Smooth muscle cell (in vitro differentiated cells): ENCODE data around the gene FOXP1. TPM values are rescaled to one million over a fixed set of nuclear protein-coding genes. Genes with fewer than 3 reads are reported as not detected.

ENCODE experiments used
- DNase-seq: peaks from one replicate; lab custom pipeline; 2025; ENCODE audit not compliant: unreplicated experiment; lab: John Stamatoyannopoulos, UW
- H2AFZ ChIP-seq: fragments of 200-600 bp; sonication (generic); 2 replicates; pipeline ENCODE4 v1.6.0; 2016; ENCODE audit warnings: antibody characterized with exemption, low read depth, mild to moderate bottlenecking
- H3F3A ChIP-seq: fragments of 200-600 bp; sonication (generic); 2 replicates; pipeline ENCODE4 v1.6.0; 2017; ENCODE audit warnings: antibody characterized with exemption, low read depth
- H3K27ac ChIP-seq: fragments of 200-600 bp; sonication (generic); 2 replicates; pipeline ENCODE4 v1.5.1; 2016; ENCODE audit warnings: low read depth, mild to moderate bottlenecking
- H3K27me3 ChIP-seq: fragments of 200-600 bp; sonication (generic); 2 replicates; pipeline ENCODE4 v1.6.1; 2016; ENCODE audit warnings: low read depth, mild to moderate bottlenecking
- H3K36me3 ChIP-seq: fragments of 200-600 bp; sonication (generic); 2 replicates; pipeline ENCODE4 v1.5.1; 2016; ENCODE audit warnings: low read depth
- H3K4me1 ChIP-seq: fragments of 200-600 bp; sonication (generic); 2 replicates; pipeline ENCODE4 v1.5.1; 2016; ENCODE audit warnings: low read depth
- H3K4me2 ChIP-seq: fragments of 200-600 bp; sonication (generic); 2 replicates; pipeline ENCODE4 v1.6.0; 2016; ENCODE audit warnings: mild to moderate bottlenecking
- H3K4me3 ChIP-seq: fragments of 200-600 bp; sonication (generic); 2 replicates; pipeline ENCODE4 v1.5.1; 2016; ENCODE audit warnings: mild to moderate bottlenecking
- H3K79me2 ChIP-seq: fragments of 200-600 bp; sonication (generic); 2 replicates; pipeline ENCODE4 v1.6.0; 2016; ENCODE audit warnings: low read depth, mild to moderate bottlenecking
- H3K9ac ChIP-seq: fragments of 200-600 bp; sonication (generic); 2 replicates; pipeline ENCODE4 v1.6.0; 2016; ENCODE audit warnings: low read depth
- H3K9me3 ChIP-seq: fragments of 200-600 bp; sonication (generic); replicated peaks from 2 replicates; pipeline ENCODE4 v1.5.1; 2016; ENCODE audit warnings: low read depth
- H4K20me1 ChIP-seq: fragments of 200-600 bp; sonication (generic); 2 replicates; pipeline ENCODE4 v1.6.0; 2016; ENCODE audit warnings: low read depth
- CTCF ChIP-seq: fragments of 200-600 bp; sonication (generic); IDR thresholded peaks from 2 replicates; pipeline ENCODE4 v1.5.1; 2017; ENCODE audit warnings: borderline replicate concordance, mild to moderate bottlenecking, antibody characterized with exemption; ENCODE audit not compliant: insufficient read depth, poor library complexity, severe bottlenecking
- WGBS: methylation state at CpG from one replicate; pipeline ENCODE4 v1.1.7; 2016; ENCODE audit warnings: low lambda C conversion rate; 5-methylcytosine and 5-hydroxymethylcytosine counted together
- polyA plus RNA-seq: library from polyadenylated mRNA; unstranded; fragments of >200 nt; fragmentation: Nextera tagmentation; extraction: Ambion mirVana; gene quantifications from 2 replicates; pipeline ENCODE4 v1.2.1, GENCODE V29; 2016
- total RNA-seq: library from RNA; depleted of rRNA; stranded (reverse); fragments of >200 nt; gene quantifications from 2 replicates; pipeline ENCODE4 v1.2.3, GENCODE V29; 2014

The FOXP1 gene
- total and polyA plus RNA-seq, 2 experiments from 2014 or later: 40.9 to 68.0 TPM

- Histone ChIP-seq H3F3A (no peaks in the 10 kb centered on the region), H3K27ac (no peak overlapping the region), H3K4me1 (no peaks in the 10 kb centered on the region), H3K79me2 (no peaks in the 10 kb centered on the region), H3K36me3 (no peaks in the 10 kb centered on the region), H2AFZ (no peak overlapping the region), H4K20me1 (peaks cover 60% of the 10 kb centered on the region), H3K4me2 (no peak overlapping the region), H3K9ac (no peak overlapping the region), H3K9me3 (no peaks in the 10 kb centered on the region), H3K27me3 (no peaks in the 10 kb centered on the region), H3K4me3 (no peak overlapping the region)
- 95% methylated on average over 13 of the region's 13 CpGs for WGBS
- no peak for TF ChIP-seq CTCF
- no peak for DNase-seq
Observed at GRCh38 chr3:71031914-71032521, 551.5 kb downstream of the FOXP1 start.

- peaks cover 66% of the 10 kb centered on the region for H4K20me1 ChIP-seq
- no peaks in the 10 kb centered on the region for H3K9me3 ChIP-seq
- no peak overlapping the region for H3K4me3 ChIP-seq
- 100% methylated on average over 1 of the region's 1 CpG for WGBS
- H2AFZ ChIP-seq: no peak overlapping the region
- no peak for DNase-seq
- H3K27ac ChIP-seq: no peak overlapping the region
- H3K4me2 ChIP-seq: no peak overlapping the region
- H3K9ac ChIP-seq: no peak overlapping the region
- H3K79me2 ChIP-seq: no peaks in the 10 kb centered on the region
- H3F3A ChIP-seq: no peaks in the 10 kb centered on the region
- H3K36me3 ChIP-seq: no peaks in the 10 kb centered on the region
- no peak for TF ChIP-seq CTCF
- no peaks in the 10 kb centered on the region for H3K4me1 ChIP-seq
- H3K27me3 ChIP-seq: no peaks in the 10 kb centered on the region
Observed at GRCh38 chr3:71031181-71031580, 552.3 kb downstream of the FOXP1 start.

- H3K79me2 ChIP-seq: no peaks in the 10 kb centered on the region
- H3F3A ChIP-seq: no peaks in the 10 kb centered on the region
- no peak overlapping the region for H3K4me3 ChIP-seq
- no peaks in the 10 kb centered on the region for H3K4me1 ChIP-seq
- no peak overlapping the region for H3K4me2 ChIP-seq
- H3K9ac ChIP-seq: no peak overlapping the region
- DNase-seq: no peak
- TF ChIP-seq CTCF: no peak
- H4K20me1 ChIP-seq: peaks cover 68% of the 10 kb centered on the region
- no peak overlapping the region for H2AFZ ChIP-seq
- no peaks in the 10 kb centered on the region for H3K9me3 ChIP-seq
- no peaks in the 10 kb centered on the region for H3K27me3 ChIP-seq
- H3K27ac ChIP-seq: no peak overlapping the region
- H3K36me3 ChIP-seq: no peaks in the 10 kb centered on the region
- WGBS: 97% methylated on average over 5 of the region's 5 CpGs
Observed at GRCh38 chr3:71030748-71031147, 552.8 kb downstream of the FOXP1 start.

GRCh38 chr3:71029770-71030169, 553.8 kb downstream of the FOXP1 start:
- H3F3A ChIP-seq: no peaks in the 10 kb centered on the region
- H3K4me3 ChIP-seq: no peak overlapping the region
- no peak for DNase-seq
- WGBS: 95% methylated on average over 3 of the region's 3 CpGs
- H3K4me1 ChIP-seq: no peaks in the 10 kb centered on the region
- peaks cover 67% of the 10 kb centered on the region for H4K20me1 ChIP-seq
- H3K27ac ChIP-seq: no peak overlapping the region
- no peaks in the 10 kb centered on the region for H3K79me2 ChIP-seq
- H3K27me3 ChIP-seq: no peaks in the 10 kb centered on the region
- no peak overlapping the region for H2AFZ ChIP-seq
- H3K9ac ChIP-seq: no peak overlapping the region
- H3K9me3 ChIP-seq: no peaks in the 10 kb centered on the region
- no peak overlapping the region for H3K4me2 ChIP-seq
- H3K36me3 ChIP-seq: no peaks in the 10 kb centered on the region
- TF ChIP-seq CTCF: no peak
